A673 (cell line): Measurements from ENCODE around the gene ZNF837. TPM values are rescaled to one million over a fixed set of nuclear protein-coding genes. Genes with fewer than 3 reads are reported as not detected.

Experiments used
- BruUV-seq: library from RNA; stranded (reverse); fragments of 400-500 nt; replicated peaks from 2 replicates; lab custom pipeline; 2021; lab: Mats Ljungman, UMichigan
- CTCF ChIA-PET: fragments of 300-600 bp; sonication (Branson Sonifier 250); formaldehyde crosslinking; loops from one replicate; lab custom pipeline; 2022; ENCODE audit warnings: antibody characterized with exemption; lab: Charles Lee
- POLR2A ChIA-PET: fragments of 300-600 bp; sonication (Branson Sonifier 250); formaldehyde crosslinking; loops from one replicate; lab custom pipeline; 2022; ENCODE audit warnings: antibody characterized with exemption; ENCODE audit not compliant: low non-redundant PET; lab: Charles Lee
- DNase-seq: peaks from one replicate; pipeline ENCODE4 v3.0.0-alpha.2; 2015; ENCODE audit warnings: low spot score
- H3K27ac ChIP-seq: fragments of 200-600 bp; sonication (generic); 2 replicates; pipeline ENCODE4 v1.5.1; 2016; ENCODE audit warnings: mixed run types, low read depth, mild to moderate bottlenecking, mixed read lengths, antibody characterized with exemption, low read length; ENCODE audit not compliant: poor library complexity, severe bottlenecking
- H3K27me3 ChIP-seq: fragments of 200-600 bp; sonication (generic); replicated peaks from 2 replicates; pipeline ENCODE4 v1.6.1; 2017; ENCODE audit warnings: mixed run types, low read depth, mild to moderate bottlenecking, mixed read lengths, antibody characterized with exemption, low read length; ENCODE audit not compliant: insufficient read depth, poor library complexity
- H3K36me3 ChIP-seq: fragments of 200-600 bp; sonication (generic); 2 replicates; pipeline ENCODE4 v1.6.1; 2016; ENCODE audit warnings: mixed run types, mild to moderate bottlenecking, mixed read lengths, antibody characterized with exemption, low read length; ENCODE audit not compliant: insufficient read depth, poor library complexity, severe bottlenecking
- H3K4me1 ChIP-seq: fragments of 200-600 bp; sonication (generic); 2 replicates; pipeline ENCODE4 v1.6.1; 2017; ENCODE audit warnings: mixed run types, mild to moderate bottlenecking, mixed read lengths, antibody characterized with exemption, low read length; ENCODE audit not compliant: insufficient read depth, poor library complexity, severe bottlenecking
- H3K4me3 ChIP-seq: fragments of 200-600 bp; sonication (generic); 2 replicates; pipeline ENCODE4 v1.5.1; 2016; ENCODE audit warnings: low read depth, mixed run types, mild to moderate bottlenecking, mixed read lengths, low read length; ENCODE audit not compliant: poor library complexity, severe bottlenecking
- H3K9me3 ChIP-seq: fragments of 200-600 bp; sonication (generic); 2 replicates; pipeline ENCODE4 v1.6.1; 2016; ENCODE audit warnings: mixed run types, low read depth, mild to moderate bottlenecking, mixed read lengths, antibody characterized with exemption, low read length; ENCODE audit not compliant: poor library complexity, severe bottlenecking
- CTCF ChIP-seq: fragments of 300-800, 200-600 bp; sonication (generic); conservative IDR thresholded peaks from 2 replicates; pipeline ENCODE4 v1.5.1; 2017; ENCODE audit warnings: low read depth, mild to moderate bottlenecking, antibody characterized with exemption, low read length, moderate library complexity, mixed read lengths
- EZH2 ChIP-seq: fragments of 200-600 bp; sonication (generic); IDR thresholded peaks from 2 replicates; pipeline ENCODE4 v1.6.1; 2017; ENCODE audit warnings: borderline replicate concordance, low read depth, mild to moderate bottlenecking, mixed read lengths, antibody characterized with exemption, low read length; ENCODE audit not compliant: poor library complexity, severe bottlenecking
- intact Hi-C: fragments of 100-400 bp; cut with micrococcal nuclease; formaldehyde crosslinking; loops from one replicate; pipeline ENCODE4 v1.10.0; 2022; ENCODE audit not compliant: unreplicated experiment
- total RNA-seq: library from RNA; stranded (reverse); gene quantifications from 2 replicates; pipeline ENCODE4 v1.2.3, GENCODE V29; 2021

Gene ZNF837
- total RNA-seq, 1 experiment from 2014 or later: 1.3 TPM

DNA sequence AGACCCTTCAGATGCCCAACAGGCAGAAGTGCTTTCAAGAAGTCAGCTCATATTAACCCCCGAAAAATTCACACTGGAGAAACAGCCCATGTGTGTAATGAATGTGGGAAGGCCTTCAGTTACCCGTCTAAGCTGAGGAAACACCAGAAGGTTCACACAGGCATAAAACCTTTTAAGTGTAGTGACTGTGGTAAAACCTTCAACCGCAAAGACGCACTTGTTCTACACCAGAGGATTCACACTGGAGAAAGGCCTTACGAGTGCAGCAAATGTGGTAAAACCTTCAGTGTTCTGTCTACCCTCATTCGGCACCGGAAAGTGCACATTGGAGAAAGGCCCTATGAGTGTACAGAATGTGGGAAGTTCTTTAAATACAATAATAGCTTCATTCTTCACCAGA lies 36.2 kb upstream of the ZNF837 start:
- TF ChIP-seq EZH2: no peak
- TF ChIP-seq CTCF: no peak
- CTCF ChIA-PET: no interaction called here
- POLR2A ChIA-PET: no interaction called here

GRCh38 chr19:58416604-58417003 lies 35.8 kb upstream of the ZNF837 start:
- Histone ChIP-seq H3K27ac (no peak overlapping the region), H3K4me3 (no peak overlapping the region), H3K27me3 (no peaks in the 10 kb centered on the region), H3K4me1 (no peaks in the 10 kb centered on the region), H3K36me3 (peaks cover 63% of the 10 kb centered on the region), H3K9me3 (peaks cover 50% of the 10 kb centered on the region)
- BruUV-seq: no TSS peak
- DNase-seq: no peak
- CTCF ChIA-PET: no interaction called here
- POLR2A ChIA-PET: no interaction called here
- intact Hi-C loops: no loop called here
- TF ChIP-seq CTCF: no peak
- TF ChIP-seq EZH2: no peak

More for the DNA sequence above, 36.2 kb upstream of the ZNF837 start:
- DNase-seq: no peak
- H3K4me1 ChIP-seq: no peaks in the 10 kb centered on the region
- H3K27ac ChIP-seq: no peak overlapping the region
- H3K9me3 ChIP-seq: peaks cover 50% of the 10 kb centered on the region
- no peaks in the 10 kb centered on the region for H3K27me3 ChIP-seq
- no TSS peak for BruUV-seq
- peaks cover 65% of the 10 kb centered on the region for H3K36me3 ChIP-seq
- intact Hi-C loops: no loop called here
- no peak overlapping the region for H3K4me3 ChIP-seq

DNA sequence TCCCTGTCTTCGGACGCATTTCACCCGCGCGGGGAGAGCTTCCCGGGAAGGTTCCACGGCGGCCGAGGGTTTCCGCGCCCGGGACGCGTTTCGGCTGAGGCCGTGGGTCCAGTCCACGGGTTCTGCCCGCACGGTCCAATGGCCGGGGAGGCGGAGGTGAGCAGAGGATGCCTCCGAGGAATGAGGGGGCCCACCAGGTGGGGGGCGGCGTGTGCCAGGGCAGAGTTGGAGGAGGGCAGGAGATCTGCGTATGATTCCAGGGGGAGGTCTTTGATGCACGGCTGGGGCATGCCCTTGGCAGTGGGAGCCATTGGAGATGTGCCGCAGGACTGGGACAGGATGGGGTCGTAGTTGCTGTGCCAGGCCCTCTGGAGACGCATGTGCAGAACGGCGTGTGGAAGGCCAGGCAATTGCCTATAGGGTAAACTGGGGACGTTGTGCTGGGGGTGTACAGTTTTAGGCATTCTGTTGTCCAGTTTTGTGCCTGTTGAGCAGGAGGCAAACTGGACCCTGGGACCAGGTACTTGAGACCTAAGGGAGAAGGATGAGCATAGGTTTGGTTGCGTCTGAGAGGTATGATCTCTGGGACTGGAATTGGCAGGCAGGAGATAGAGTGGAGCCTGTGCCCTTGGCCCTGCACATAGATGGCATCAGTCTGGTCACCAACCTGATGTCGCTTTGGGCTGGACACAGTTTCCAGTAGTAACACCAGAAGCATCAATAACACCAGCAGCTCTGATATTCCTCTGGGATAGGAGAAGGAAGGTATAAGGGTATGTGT lies 28.4 kb upstream of the ZNF837 start:
- BruUV-seq: TSS peak; percentile 40
- CTCF ChIA-PET: no interaction called here
- POLR2A ChIA-PET: interaction anchor here (0.6 kb wide), 1 partner anchor 22 kb away, joined by 3 read pairs; the partner anchor contains the start of gene RPS5
- peak overlapping the region; percentile 91 for H3K27ac ChIP-seq
- no peak for TF ChIP-seq CTCF
- H3K4me3 ChIP-seq: peak overlapping the region; percentile 94
- peak; percentile 59 for DNase-seq
- H3K4me1 ChIP-seq: peaks cover 4% of the 10 kb centered on the region
- intact Hi-C loops: no loop called here
- H3K9me3 ChIP-seq: peaks cover 5% of the 10 kb centered on the region
- no peaks in the 10 kb centered on the region for H3K36me3 ChIP-seq
- no peaks in the 10 kb centered on the region for H3K27me3 ChIP-seq
